GM10266 (cell line): ENCODE measurements around the gene MMEL1.

Source experiments
- DNase-seq: peaks from one replicate; pipeline ENCODE4 v3.0.0; 2012; ENCODE audit errors: extremely low spot score
- TF ChIP-seq, protein P1 (sequence below): IDR thresholded peaks from 2 replicates; pipeline ENCODE4 v1.5.1; 2012; ENCODE audit warnings: mild to moderate bottlenecking, low read depth; ENCODE audit not compliant: control insufficient read depth, insufficient read depth; ENCODE audit errors: missing control alignments

The MMEL1 gene

DNA sequence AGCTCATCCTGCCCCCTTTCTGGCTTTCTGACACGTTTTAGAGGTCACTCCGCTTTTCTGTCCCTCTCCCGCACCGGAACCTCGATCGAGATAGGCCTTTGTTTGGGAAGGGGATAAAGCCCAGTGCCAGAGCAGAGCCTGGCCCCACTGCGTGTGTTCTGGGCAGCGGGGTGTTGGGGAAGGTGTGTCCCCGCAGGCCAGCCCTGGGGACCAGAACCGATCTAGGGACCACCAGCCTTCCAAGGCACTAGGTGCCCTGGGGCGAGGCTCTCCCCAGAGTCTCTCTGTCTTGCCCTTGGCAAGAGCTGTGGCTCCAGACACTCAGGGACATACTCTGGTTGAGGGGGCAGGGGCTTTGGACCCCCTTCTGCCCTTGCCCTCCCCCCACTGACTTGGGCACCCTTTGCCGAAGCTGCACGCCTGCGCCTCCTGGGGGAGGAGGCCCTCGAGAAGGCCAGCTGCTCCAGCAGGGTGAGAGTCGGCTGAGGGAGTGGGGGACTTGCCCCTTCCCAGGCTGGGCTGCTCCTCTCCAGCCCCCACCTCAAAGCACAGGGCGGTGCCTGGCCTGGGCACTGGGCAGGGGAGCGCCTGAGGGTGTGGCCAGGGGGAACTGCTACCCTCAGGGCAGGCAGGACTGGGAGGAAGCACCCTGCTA lies 29.8 kb downstream of the MMEL1 start:
- TF ChIP-seq, protein P1, sequence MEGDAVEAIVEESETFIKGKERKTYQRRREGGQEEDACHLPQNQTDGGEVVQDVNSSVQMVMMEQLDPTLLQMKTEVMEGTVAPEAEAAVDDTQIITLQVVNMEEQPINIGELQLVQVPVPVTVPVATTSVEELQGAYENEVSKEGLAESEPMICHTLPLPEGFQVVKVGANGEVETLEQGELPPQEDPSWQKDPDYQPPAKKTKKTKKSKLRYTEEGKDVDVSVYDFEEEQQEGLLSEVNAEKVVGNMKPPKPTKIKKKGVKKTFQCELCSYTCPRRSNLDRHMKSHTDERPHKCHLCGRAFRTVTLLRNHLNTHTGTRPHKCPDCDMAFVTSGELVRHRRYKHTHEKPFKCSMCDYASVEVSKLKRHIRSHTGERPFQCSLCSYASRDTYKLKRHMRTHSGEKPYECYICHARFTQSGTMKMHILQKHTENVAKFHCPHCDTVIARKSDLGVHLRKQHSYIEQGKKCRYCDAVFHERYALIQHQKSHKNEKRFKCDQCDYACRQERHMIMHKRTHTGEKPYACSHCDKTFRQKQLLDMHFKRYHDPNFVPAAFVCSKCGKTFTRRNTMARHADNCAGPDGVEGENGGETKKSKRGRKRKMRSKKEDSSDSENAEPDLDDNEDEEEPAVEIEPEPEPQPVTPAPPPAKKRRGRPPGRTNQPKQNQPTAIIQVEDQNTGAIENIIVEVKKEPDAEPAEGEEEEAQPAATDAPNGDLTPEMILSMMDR: no peak
- DNase-seq: no peak

DNA sequence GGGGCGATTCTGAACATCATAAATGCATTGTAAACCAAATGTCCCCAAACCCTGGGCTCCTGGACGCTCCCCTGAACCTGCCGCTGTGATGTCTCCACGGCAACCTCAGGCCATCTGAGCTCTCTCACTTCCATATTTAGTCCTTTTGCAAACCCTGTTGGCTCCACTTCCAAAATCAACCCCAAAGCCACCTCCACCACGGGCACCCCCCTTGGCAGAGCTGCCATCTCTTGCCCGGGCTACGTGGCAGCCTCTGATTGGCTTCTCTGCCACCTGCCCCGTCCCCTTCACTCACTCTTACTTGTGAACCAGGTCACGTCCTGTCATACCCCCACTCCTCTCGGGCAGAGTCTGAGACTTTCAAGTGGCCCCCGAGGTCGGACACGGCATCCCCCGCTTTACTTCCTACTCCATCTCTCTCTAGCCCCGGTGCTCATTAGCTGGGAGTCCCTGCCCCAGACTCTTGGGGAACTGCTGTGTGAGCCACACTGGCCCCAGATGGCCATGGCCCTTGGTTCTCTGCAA lies 30.4 kb downstream of the MMEL1 start:
- TF ChIP-seq, protein P1: no peak
- DNase-seq: no peak

DNA sequence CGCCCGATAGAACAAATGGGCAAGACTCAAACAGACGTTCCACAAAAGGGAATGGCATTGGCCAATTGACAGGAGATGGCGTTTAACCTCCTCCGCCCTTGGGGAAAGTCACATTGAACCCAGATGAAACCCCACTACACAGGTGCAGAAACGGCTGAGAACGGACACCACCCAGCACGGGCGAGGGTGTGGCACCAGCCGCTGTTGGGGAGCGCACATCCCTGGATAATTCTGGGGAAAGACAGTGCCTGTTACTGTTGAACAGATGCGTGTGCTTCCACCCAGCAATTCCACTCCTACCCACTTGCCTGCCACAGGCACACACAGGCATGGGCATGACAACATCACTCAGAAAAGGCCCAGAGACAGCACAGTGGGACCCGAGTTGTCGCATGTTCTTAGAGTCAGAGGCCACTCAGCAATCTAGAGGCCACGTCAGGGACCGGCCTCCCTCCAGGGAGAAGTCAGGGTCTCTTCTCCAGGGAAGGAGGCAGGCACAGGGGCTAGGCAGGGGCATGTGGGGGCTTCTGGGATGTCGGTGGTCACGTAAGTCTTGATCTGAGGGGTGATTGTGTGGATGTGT lies 31.0 kb downstream of the MMEL1 start:
- TF ChIP-seq, protein P1: no peak
- no peak for DNase-seq

DNA sequence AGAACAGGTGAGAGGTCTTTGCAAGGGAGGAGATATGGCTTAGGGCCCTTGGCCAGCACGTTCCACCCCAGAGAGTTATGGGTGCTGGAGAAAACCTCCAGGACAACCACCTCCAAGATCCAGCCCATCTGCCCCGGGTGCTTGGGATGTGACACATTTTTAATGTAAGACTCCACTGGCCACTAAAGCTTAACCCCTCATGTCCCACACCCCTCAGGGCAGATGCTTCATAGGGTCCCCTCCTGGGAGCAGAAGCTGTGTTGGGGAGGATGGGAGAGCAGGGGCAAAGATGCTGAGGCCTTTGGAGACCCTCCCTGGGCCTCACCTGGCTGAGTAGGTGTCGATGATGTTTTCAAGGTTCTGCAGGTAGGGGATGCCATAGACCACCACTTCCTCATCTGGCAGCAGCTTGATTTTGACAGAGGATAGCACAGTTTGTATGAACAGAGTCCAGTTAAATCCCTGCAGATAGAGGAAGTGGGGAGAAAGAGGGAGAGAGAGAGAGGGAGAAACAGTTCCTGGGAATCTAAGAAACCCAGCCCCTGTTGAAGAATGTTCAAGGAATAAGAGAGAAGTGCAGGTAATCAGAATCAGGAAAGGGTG lies 34.4 kb downstream of the MMEL1 start:
- TF ChIP-seq, protein P1: peak; percentile 4
- no peak for DNase-seq

DNA sequence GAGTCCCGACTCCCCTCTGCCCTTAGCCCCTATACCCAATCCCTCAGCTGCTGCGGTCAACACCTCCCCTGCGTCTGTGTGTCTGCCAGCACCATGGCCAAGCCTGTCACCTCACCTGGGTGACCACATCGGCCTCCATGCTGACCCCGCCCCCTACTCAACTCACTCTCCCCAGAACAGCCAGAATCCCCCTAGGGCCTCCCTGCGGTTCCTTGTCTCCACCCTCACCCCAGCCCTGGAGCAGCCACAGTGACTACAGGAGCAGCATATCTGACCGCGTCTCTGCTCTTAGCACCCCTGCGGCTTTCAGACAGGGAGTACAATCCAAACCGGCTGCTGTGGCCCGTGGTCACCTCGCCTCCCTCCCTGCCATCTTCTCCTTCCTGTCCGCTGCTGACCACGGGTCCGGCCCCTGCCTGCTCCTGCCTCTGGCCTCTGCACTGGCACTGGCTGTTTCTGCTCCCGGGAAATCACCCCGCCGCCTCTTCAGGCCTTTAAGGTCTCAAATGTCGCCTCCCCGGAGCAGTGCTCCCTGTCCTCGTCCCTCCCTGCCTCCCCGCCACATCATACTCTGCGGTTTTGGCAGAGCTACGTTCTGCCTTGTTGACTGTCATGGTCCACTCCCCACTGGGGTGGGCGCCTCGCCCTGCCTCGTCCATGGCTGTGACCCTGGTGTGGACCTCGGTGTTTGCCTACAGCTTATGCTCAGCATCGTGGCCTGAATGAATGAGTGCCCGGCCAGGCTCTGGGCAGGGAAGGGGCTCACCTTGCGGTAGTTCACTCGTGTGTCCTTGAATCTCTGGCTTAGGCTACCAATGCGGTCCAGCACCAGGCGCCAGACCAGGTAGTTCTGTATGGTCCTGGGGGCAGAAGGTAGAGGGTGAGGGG lies 35.1 kb downstream of the MMEL1 start:
- no peak for DNase-seq

DNA sequence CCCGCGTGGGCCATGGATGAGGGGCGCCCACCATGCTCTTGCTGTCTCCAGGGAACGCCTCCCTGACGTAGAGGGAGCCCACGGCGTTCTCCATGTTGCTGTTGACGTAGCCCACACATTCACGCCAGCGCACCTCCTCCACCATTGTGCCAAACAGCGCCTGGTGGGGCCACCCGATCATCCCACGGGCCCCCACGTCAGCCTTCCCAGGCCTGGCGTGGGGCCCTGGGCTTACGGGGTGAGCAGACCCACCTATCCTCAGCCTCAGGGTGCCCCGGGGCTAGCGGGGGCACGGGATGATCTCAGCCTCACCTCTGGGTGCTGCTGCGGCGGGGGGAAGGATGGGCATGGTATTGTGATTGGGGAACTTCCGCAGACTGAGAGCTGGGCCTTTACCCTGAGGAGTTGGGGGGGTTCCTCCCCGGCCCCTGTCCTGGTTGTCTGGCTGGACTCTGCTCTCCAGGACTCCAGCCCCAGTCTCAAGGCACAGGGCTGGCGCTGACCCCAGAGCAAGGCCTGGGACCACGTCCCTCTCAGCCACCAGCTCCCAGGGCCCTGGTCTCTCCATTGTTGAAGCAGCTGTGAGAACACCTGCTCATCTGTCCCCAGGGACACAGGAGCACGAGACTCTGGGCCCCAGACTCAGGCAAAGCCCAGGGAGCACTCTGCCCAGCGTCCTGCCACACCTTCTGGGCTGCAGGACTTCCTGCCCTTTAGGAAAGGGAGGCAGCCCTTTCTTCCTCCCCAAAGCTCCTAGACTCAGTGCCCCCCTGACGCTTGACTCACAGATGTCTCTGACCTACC lies 36.1 kb downstream of the MMEL1 start:
- DNase-seq: no peak
- TF ChIP-seq, protein P1: no peak

More for the DNA sequence above, 35.1 kb downstream of the MMEL1 start:
- TF ChIP-seq, protein P1: no peak
